PC-3 (cell line): ENCODE data around the gene SLC38A2.

Experiments used
- CTCF ChIP-seq: fragments of 300-600 bp; sonication (generic); conservative IDR thresholded peaks from 2 replicates; pipeline ENCODE4 v1.5.1; 2017; ENCODE audit warnings: antibody characterized with exemption, low read depth, mild to moderate bottlenecking, low read length
- EZH2 ChIP-seq: fragments of 300-600 bp; sonication (generic); IDR thresholded peaks from one replicate; pipeline ENCODE4 v1.6.1; 2017; ENCODE audit warnings: antibody characterized with exemption, mild to moderate bottlenecking, low read length; ENCODE audit not compliant: unreplicated experiment
- EZH2phosphoT487 ChIP-seq: fragments of 300-600 bp; sonication (generic); IDR thresholded peaks from 2 replicates; pipeline ENCODE4 v1.6.1; 2018; ENCODE audit warnings: mild to moderate bottlenecking, antibody characterized with exemption, low read length, borderline replicate concordance

GRCh38 chr12:46358791-46359666 lies 13.5 kb downstream of the SLC38A2 start:
- TF ChIP-seq CTCF, result no peak
- TF ChIP-seq EZH2, result no peak
- no peak for TF ChIP-seq EZH2phosphoT487
